ENCODE data around the gene ADAMTS14. TPM values are rescaled to one million over a fixed set of nuclear protein-coding genes. Genes with fewer than 3 reads are reported as not detected.
A peak's percentile ranks its signal among the peaks of the same experiment; 100 is the strongest.

Gene ADAMTS14
- total and polyA plus RNA-seq, 11 donors, result 0.11 to 3.8 (median 0.37) TPM; not detected in 1

GRCh38 chr10:70673929-70674559 lies 1.7 kb downstream of the ADAMTS14 start:
- WGBS, 4 donors, result 64 to 72% (median 68%) methylated on average over 11 of the region's 11 CpGs
- H3K36me3 ChIP-seq, result no peaks in the 10 kb centered on the region
- H3K4me3 ChIP-seq, result no peak overlapping the region
- ATAC-seq, result peak in 1 of 4 donors; percentile 14
- TF ChIP-seq POLR2A (IDR thresholded peaks at IDR 0.05) (no peak), CTCF (IDR thresholded peaks at IDR 0.05) (no peak)
- intact Hi-C loops (cut with DNase I), result loop anchor here in 8 of 10 donors (5.0 to 10.0 kb wide), 7 partner anchors 68 to 229 kb away; partner anchors contain the start of gene NODAL (in 1 of the 8)
- H3K9me3 ChIP-seq, result no peaks in the 10 kb centered on the region
- DNase-seq, result no peak
- H3K4me1 ChIP-seq, result peaks cover 0 to 34% (median 17%) of the 10 kb centered on the region in 12 donors
- peaks cover 0 to 23% (median 0%) of the 10 kb centered on the region in 9 donors for H3K27me3 ChIP-seq
- H3K27ac ChIP-seq, result peak overlapping the region in 5 of 12 donors; percentile 18 to 71 (median 37)

DNA sequence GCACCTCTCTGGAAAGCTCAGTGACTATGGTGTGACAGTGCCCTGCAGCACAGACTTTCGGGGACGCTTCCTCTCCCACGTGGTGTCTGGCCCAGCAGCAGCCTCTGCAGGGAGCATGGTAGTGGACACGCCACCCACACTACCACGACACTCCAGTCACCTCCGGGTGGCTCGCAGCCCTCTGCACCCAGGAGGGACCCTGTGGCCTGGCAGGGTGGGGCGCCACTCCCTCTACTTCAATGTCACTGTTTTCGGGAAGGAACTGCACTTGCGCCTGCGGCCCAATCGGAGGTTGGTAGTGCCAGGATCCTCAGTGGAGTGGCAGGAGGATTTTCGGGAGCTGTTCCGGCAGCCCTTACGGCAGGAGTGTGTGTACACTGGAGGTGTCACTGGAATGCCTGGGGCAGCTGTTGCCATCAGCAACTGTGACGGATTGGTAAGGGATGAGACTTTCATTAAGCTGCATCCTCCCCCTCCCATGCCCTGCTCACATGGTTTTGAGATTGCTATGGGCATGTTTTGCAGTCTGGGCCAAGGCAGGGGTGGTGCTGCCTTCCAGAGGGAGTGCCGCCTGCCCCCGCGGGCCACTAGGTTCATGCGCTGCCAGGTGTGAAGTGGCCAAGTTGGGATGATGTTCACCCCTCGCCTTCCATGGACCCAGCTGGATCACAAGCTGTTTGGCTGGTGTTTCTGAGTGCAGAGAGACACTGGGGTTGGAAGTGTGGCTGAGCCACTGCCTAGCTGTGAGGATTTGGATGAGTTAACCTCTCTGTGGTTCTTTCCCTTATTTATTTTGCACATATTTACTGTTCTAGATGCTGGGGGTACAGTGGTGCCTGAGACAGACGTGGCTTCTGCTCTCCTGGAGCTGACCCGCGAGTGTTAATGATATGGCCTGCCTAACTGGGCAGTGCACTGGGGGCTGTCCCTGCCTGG lies 2.5 kb downstream of the ADAMTS14 start:
- intact Hi-C loops (cut with DNase I), result loop anchor here in 8 of 10 donors (5.0 to 10.0 kb wide), 7 partner anchors 67 to 230 kb away; partner anchors contain the start of gene NODAL (in 1 of the 8)
- WGBS, 4 donors, result 76 to 81% (median 79%) methylated on average over 18 to 24 of the region's 24 CpGs
- no peak for TF ChIP-seq CTCF (IDR thresholded peaks at IDR 0.05)
- peaks cover 0 to 34% (median 17%) of the 10 kb centered on the region in 12 donors for H3K4me1 ChIP-seq
- no peak overlapping the region for H3K4me3 ChIP-seq
- H3K9me3 ChIP-seq, result no peaks in the 10 kb centered on the region
- ATAC-seq, result peak in 1 of 4 donors; percentile 37
- H3K36me3 ChIP-seq, result no peaks in the 10 kb centered on the region
- DNase-seq, result no peak
- H3K27me3 ChIP-seq, result peaks cover 0 to 23% (median 0%) of the 10 kb centered on the region in 9 donors
- peak overlapping the region in 1 of 12 donors; percentile 71 for H3K27ac ChIP-seq

DNA sequence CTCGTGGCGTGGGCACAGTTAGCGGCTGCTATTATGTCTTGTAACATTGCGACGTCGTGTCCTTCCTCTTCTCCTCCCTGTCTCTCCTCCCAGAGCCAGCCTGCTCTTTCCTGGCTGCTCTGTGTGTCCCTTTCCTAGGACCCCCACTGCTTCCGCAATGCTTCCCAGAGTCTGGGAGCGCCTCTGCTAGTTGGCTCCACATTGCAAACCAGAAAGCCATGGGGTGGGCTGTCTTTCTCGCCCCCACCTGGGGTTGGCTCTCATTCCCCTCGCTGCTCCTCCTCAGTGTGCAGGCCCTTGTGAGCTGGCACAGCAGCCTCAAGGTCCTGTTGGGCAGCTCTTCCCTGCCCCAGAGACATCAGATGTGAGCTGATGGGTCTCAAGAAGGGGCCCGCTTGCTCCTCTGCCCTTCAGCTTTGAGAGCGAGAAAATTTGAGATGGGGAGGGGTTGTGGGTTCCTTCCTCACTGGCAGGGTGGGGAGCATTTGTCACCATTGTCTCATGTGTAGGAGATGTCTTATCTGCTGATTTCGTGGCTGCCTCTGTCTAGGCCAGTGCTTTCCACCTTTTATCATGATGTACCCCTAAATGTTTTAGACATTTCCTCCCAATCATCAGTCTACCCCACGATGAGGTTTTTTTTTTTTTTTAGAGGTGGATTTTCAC lies 3.3 kb downstream of the ADAMTS14 start:
- intact Hi-C loops (cut with DNase I), result loop anchor here in 5 of 10 donors (10.0 kb wide), 4 partner anchors 69 to 231 kb away; partner anchors contain the start of gene NODAL (in 1 of the 5)
- no peak for ATAC-seq
- Histone ChIP-seq H3K4me3 (no peak overlapping the region), H3K9me3 (no peaks in the 10 kb centered on the region), H3K27ac (no peak overlapping the region), H3K4me1 (peaks cover 0 to 34% (median 17%) of the 10 kb centered on the region in 12 donors), H3K27me3 (peaks cover 0 to 23% (median 0%) of the 10 kb centered on the region in 9 donors), H3K36me3 (no peaks in the 10 kb centered on the region)
- DNase-seq, result no peak
- WGBS, 4 donors, result 62 to 68% (median 64%) methylated on average over 14 of the region's 14 CpGs
- TF ChIP-seq POLR2A (IDR thresholded peaks at IDR 0.05) (no peak), CTCF (IDR thresholded peaks at IDR 0.05) (no peak)
